ENCODE results near the gene TBCEL. TPM values are rescaled to one million over a fixed set of nuclear protein-coding genes. Genes with fewer than 3 reads are reported as not detected.

The TBCEL gene
- total and polyA plus RNA-seq, 2 donors (not counting 3 experiments of a cell fraction or from before 2014, with no cell fraction given): 5.6 to 19.5 TPM

GRCh38 chr11:121067453-121067852, 43.6 kb downstream of the TBCEL start:
- H3K4me3 ChIP-seq (replicated peaks in 1 of 3; ENCODE audit: insufficient read depth in 1 of 3, low read depth in 1 of 3, low read length in 3 of 3): no peak overlapping the region
- peak; percentile 33 for DNase-seq (ENCODE audit: low read depth, low spot score)
- TF ChIP-seq MAX (IDR thresholded peaks at IDR 0.05; ENCODE audit: insufficient read depth, insufficient read length) (no peak), POLR2A (IDR thresholded peaks at IDR 0.05; ENCODE audit: low read depth, low read length) (no peak), EZH2 (IDR thresholded peaks at IDR 0.05; ENCODE audit: borderline replicate concordance, low read depth, low read length, severe bottlenecking) (no peak), FOS (IDR thresholded peaks at IDR 0.05; ENCODE audit: borderline replicate concordance, insufficient read depth, low read length) (no peak), CTCF (IDR thresholded peaks at IDR 0.05; ENCODE audit: extremely low read depth in 1 of 2, insufficient read depth in 1 of 2, low read depth in 1 of 2, low read length in 2 of 2) (no peak), MYC (IDR thresholded peaks at IDR 0.05; ENCODE audit: low read depth, low read length) (no peak), JUN (IDR thresholded peaks at IDR 0.05; ENCODE audit: borderline replicate concordance, insufficient read depth, insufficient read length, low read depth) (no peak), POLR2AphosphoS5 (IDR thresholded peaks at IDR 0.05; ENCODE audit: insufficient read depth, low read depth, low read length) (no peak), GATA2 (IDR thresholded peaks at IDR 0.05; ENCODE audit: insufficient read depth, insufficient read length, low read depth, low read length) (no peak)
- H3K4me2 ChIP-seq (ENCODE audit: insufficient read depth, low read length): no peak overlapping the region
- no peaks in the 10 kb centered on the region for H4K20me1 ChIP-seq (replicated peaks; ENCODE audit: control insufficient read depth, extremely low read depth, insufficient read depth, low read length)
- dilution Hi-C loops (cut with MboI; ENCODE audit: extremely low pct_ligation_motif_present, low sequenced_read_pairs): no loop called here
- ChIA-PET POLR2A (no interaction called here), CTCF (interaction anchor here (0.8 to 1.4 kb wide), 2 partner anchors 15 to 128 kb away, joined by 5 to 6 read pairs; no protein-coding TSS in a partner anchor)
- no peaks in the 10 kb centered on the region for H3K9me1 ChIP-seq (replicated peaks; ENCODE audit: control insufficient read depth, extremely low read depth, insufficient read depth, low read length)
- H3K36me3 ChIP-seq (ENCODE audit: control insufficient read depth in 2 of 2, extremely low read depth in 1 of 2, insufficient read depth in 2 of 2, low read length in 2 of 2): peaks cover 0 to 1% of the 10 kb centered on the region in 2 experiments
- BruUV-seq (replicated peaks): no TSS peak
- H3K27ac ChIP-seq (ENCODE audit: insufficient read depth, low read depth, low read length): no peak overlapping the region
- no peaks in the 10 kb centered on the region for H3K9me3 ChIP-seq (replicated peaks; ENCODE audit: control insufficient read depth, insufficient read depth, low read length)
- H3K4me1 ChIP-seq (ENCODE audit: control insufficient read depth, extremely low read depth, insufficient read depth, low read length): peaks cover 6% of the 10 kb centered on the region
- no peaks in the 10 kb centered on the region for H3K27me3 ChIP-seq (ENCODE audit: control insufficient read depth in 2 of 2, insufficient read depth in 2 of 2, low read length in 2 of 2)
- peak; percentile 26 for FAIRE-seq
- no peak overlapping the region for H2AFZ ChIP-seq (ENCODE audit: low read depth, low read length)
- no peaks in the 10 kb centered on the region for H3K79me2 ChIP-seq (ENCODE audit: control insufficient read depth, insufficient read depth, low read length)
- intact Hi-C loops (cut with micrococcal nuclease): no loop called here
- H3K9ac ChIP-seq (replicated peaks; ENCODE audit: extremely low read depth, insufficient read depth, low read length): no peak overlapping the region

Data from endothelial cell of umbilical vein (primary cell).